ACHN (cell line): ENCODE measurements around the gene SPINDOC.

Source experiments
- DNase-seq: peaks from one replicate; pipeline ENCODE4 v3.0.0-alpha.2; 2015
- in situ Hi-C: cut with HindIII; loops from 2 replicates; pipeline ENCODE4 v1.10.0; 2017; ENCODE audit warnings: low sequenced_read_pairs, low pct_ligation_motif_present, low pct_unique_long_range_greater_than_20kb

The SPINDOC gene

DNA sequence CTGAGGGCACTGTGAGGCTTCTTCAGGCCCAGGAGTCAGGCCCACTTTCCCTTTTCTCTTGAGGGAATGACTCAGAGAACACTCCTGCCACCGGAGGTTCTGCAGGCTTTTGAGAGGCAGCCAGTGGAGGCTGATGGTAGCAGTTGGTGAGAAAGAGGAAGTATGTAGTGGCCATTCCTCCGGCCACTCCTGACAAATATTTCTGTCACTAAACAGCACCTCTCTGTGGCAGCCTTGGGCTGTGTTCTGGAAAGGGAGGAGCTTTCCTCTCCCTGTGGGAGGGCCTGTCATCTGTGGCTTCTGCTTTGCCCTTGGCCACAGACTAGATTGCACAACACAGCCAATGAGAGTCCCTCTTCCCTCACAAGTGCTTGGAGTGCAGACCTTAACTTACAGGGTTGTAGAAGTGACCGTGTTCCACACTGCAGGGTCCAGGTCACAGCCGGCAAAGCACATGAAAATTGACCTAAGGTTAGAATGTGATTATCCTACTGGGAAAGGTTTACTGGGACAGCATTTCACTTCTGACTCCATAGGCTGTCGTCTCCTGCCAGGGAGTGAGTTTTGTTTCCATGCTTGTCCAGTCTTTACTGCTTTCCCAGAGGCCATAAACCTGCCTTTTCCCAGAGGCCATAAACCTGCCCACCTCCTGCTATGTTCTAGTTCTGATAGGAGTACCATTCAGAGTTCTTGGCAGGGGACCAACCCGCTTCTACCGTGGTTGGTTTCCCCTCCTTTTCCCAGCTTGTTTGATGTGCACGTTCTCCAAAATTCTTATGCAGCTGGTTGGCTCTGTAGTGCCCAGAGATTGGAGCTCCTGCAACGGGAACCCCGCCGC is 58.9 kb downstream of the SPINDOC start:
- peak; percentile 89 for DNase-seq
- in situ Hi-C loops = no loop called here

DNA sequence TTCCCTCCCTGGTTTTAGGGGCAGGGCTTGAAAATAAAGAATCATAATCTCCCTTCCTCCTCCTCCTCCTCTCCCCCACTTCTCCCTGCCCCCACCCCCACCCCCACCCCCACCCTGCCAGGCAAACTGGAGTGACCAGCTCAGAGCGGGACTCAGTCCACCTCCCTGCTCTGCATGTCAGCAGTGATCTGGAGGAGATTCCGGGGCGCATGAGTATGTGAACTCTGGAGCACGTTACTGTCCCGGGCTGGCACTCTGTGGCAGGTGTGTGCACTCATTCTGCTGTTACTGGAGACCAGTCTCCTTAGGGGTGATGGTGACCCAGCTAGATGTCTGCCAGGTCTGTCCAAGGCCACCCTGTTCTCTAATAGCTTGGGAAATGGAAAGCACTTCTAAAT is 59.5 kb downstream of the SPINDOC start:
- DNase-seq = no peak
- in situ Hi-C loops = no loop called here

DNA sequence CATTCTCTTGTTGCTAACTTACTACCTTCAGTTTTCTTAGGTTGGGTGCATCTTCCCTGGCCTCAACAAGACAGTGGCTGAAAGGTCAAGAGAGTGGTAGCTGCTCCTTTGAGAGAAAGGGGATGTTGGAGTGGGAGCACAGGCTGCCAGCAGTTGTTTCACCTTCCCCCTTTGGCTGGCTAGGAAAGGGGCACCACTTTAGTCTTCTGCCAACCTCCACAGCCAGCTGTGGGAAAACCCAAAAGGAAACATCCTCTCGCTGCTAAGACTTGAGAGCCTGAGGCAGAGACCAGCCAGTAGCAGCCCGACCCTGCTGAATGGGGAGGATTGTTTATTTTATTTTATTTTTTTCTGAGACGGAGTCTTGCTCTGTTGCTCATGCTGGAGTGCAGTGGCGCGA is 60.1 kb downstream of the SPINDOC start:
- in situ Hi-C loops = no loop called here
- no peak for DNase-seq

DNA sequence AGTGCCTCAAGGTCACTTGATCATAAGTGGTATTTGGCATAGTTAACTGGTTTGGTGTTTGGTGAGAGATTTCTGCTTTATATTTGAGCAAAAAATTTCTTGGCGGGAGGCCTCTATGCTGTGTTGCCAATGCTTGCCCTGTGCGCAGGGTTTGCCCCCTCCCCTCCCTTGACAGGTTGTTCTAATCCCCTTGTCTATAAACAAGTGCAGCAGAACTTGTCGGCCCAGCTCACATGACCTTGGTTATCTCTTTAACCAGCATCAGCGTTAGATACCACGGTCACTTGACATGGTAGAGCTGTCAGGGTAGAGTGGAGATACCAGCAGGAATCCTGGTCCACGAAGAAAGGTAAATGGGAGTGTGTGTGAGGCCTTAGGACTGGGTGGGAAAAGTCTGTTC is 61.3 kb downstream of the SPINDOC start:
- in situ Hi-C loops = no loop called here
- DNase-seq = no peak

DNA sequence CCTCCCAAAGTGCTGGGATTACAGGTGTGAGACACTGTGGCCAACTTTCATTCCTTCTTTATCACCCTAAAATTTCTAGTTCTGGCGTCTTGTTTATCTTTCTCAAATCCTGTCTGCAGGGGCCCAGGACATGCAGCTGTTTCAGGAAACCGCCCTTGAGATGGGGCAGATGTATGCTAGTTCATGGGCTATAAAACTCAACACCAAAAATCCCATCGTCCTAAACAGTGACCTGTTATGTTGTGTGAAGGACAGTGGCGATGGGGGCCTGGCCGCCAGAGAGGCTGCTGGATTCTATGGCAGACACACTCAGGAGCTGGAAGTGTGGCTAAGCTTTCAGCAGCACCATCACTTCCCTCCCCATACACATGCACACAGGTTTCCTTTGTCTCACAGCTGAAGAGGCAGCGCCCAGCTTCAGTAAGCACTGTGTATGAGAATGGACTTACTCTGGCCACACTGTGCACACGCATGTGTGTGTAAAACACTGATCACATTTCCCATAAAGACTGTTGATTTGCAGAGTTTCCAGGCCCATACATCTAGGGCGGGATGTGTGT is 62.3 kb downstream of the SPINDOC start:
- DNase-seq = no peak
- in situ Hi-C loops = no loop called here

DNA sequence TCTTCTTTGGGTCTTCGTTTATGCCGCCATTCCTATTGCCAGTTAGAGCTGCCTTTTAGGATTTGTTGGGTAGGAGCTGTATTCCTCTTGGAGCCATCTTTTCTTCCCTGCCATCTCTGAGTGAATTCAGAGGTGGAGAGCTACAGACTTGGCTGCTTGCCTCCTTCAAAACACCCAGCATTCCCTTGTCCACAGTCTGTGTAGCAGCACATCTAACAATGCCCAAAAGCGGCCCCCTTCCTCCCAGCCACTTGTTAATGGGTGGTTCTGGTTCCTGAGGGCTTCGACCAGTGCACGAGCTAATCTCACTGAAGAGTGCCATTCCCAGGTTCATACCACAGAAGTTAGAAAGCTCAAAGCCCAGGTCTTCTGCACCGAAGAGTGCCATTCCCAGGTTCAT is 63.4 kb downstream of the SPINDOC start:
- in situ Hi-C loops = no loop called here
- no peak for DNase-seq
